NOMO-1 (cell line): ENCODE data around the gene ATF3.

Experiments used
- DNase-seq, 2 experiments: peaks; one replicate each; lab custom pipeline; 2025; ENCODE audit not compliant: unreplicated experiment in 2 of 2; lab: John Stamatoyannopoulos, UW

Gene ATF3

GRCh38 chr1:212607913-212608391 is 609 bp upstream of the ATF3 start:
- no peak for DNase-seq

- peak; percentile 49 to 51 for DNase-seq
Observed at GRCh38 chr1:212608959-212609700, 569 bp downstream of the ATF3 start.

GRCh38 chr1:212609701-212610574 is 1.4 kb downstream of the ATF3 start:
- no peak for DNase-seq

GRCh38 chr1:212610575-212610967 is 2.0 kb downstream of the ATF3 start:
- DNase-seq: no peak

- no peak for DNase-seq
Observed at GRCh38 chr1:212611000-212611948, 2.7 kb downstream of the ATF3 start.

DNA sequence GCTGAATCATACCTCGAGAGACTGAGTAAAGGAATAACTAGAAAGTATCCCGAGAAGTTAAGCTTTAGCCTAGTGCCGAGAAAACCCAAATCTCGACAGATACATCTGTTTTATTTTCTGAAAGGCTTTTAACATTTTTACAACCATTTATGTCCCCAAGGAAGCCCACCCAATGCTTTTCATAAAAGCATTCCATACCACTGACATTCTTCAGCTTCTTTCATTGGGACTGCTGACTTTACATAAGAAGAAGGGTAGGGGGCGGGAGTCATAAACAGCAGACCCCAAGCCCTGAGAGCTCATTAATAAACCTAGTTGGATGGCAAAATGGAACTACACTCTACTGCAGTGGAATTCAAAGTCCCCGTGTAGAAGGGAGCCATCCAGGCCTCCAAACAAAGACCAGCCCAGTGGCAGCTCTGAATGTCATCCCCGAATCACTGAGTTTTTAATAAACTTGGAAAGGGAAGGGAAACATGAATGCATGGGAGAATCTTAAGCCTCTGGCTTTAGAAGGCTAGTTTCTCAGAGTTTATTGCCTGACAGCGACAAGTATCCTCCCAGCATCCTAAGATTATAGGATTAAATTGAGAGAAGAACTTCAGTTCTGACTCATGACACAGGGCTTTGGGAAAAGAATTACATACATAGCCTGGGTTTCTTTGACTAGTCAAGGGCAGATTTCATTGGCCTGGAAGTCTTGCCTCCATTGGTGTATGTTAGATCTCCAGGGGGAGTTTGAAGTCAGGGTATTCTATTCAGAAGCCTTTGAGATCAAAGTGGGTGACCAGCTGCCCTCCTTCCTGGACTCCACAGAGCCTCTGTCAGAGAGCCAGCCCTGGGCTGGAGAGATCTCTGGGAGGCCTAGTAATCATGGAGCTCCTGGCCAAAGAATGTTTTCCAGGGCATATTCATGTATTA is 3.7 kb downstream of the ATF3 start:
- DNase-seq: no peak

GRCh38 chr1:212613440-212614335 is 5.1 kb downstream of the ATF3 start:
- no peak for DNase-seq

- DNase-seq: peak in 1 of 2 experiments; percentile 51
Observed at GRCh38 chr1:212614453-212615200, 6.1 kb downstream of the ATF3 start.

GRCh38 chr1:212615201-212615470 is 6.6 kb downstream of the ATF3 start:
- DNase-seq: no peak

DNA sequence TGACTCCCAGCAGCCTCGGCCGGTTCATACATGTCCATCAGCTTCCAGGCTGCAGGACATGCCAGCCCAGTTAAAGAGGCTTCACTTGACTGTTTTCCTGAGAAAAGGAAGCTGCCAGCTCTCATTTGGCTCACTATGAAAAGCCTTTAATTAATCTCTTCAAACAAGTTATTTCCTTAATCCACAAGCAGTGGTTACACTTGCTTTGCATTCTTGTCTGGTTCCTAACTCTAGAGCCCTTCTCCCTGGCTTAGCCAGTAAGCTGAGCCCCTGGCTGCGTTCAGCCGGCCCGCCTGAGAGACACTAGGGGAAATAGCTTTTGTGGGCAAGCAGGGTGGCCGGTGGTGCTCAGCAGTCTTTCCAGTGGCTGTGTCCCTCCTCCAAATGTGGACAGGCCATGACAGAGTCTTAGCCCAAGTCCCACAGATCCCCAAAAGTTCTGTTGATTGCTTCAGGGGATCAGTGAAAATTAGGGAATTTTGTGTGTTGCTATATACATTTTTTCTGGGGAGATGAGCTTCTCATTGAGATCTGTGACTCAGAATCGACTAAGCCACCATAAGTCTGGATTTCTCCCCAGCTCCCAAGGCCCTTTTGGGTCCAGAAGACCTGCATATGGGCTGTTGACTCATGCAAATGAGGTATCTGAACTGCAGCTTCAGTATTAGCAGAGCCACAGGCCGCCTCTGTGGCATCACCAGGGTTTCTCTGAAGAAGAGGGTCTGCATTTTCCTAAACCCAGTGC is 10.1 kb downstream of the ATF3 start:
- DNase-seq: no peak

DNA sequence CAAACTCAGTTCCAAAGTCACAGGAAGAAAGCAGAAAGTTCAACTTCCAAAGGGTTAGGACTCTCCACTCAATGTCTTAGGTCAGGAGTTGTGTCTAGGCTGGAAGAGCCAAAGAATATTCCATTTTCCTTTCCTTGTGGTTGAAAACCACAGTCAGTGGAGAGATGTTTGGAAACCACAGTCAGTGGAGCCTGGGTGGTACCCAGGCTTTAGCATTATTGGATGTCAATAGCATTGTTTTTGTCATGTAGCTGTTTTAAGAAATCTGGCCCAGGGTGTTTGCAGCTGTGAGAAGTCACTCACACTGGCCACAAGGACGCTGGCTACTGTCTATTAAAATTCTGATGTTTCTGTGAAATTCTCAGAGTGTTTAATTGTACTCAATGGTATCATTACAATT is 11.7 kb downstream of the ATF3 start:
- DNase-seq: no peak

DNA sequence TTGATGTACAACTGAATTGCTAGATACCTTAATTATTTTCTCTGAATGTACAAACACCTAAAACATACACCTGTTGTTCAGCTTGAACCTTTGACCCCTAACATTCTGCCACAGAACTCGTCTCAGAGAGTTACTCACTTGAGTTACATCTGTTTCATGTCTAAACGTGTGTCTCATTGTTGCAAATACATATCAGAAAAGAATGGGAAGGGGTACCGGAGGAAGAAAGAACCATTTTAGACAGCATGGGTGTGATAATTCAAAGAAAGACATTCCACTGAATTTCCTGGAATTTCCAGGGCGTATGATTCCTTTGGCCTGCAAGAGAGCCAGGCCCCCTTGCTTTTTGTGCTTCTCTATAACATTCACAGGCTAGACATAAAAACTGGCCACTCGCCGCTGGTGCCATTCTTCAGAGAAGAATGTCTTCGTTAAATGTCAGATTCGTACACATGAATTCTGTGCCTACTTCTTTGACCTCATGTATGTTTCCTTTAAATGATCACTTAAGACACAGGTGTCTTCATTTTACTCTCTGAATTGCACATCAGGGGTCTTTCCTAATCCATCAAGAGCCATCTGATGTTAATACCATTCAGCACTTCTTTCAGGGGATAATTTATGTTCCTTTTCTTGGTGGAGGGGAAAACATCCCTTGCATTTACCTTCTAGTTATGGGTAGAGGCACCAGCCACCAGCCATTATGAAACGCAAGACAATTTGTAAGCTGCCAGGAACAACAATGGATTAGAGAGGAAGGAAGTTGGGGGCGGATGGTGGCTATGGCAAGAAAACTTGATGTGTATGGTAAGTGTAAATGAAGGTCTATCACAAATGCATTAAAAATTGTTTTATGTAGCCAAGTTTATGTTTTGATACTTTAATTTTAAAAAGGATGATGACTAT is 12.7 kb downstream of the ATF3 start:
- no peak for DNase-seq

DNA sequence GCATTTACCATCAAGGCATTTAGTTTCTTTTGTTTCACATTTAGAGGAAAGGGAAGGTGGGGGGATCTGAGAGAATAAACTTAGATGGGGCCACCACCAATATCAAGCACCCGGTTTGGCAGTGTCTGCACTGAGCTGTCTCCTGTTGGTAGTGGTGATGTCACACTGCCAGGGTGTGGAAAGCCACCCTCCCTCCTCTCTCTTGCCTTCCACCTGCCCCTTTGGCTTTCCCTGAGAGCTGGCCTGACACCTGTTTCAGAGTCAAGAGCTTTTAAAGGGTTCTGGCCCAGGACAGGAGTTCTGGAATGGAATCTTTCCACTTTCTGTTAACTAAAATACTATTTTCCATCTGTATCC is 13.4 kb downstream of the ATF3 start:
- DNase-seq: no peak

DNA sequence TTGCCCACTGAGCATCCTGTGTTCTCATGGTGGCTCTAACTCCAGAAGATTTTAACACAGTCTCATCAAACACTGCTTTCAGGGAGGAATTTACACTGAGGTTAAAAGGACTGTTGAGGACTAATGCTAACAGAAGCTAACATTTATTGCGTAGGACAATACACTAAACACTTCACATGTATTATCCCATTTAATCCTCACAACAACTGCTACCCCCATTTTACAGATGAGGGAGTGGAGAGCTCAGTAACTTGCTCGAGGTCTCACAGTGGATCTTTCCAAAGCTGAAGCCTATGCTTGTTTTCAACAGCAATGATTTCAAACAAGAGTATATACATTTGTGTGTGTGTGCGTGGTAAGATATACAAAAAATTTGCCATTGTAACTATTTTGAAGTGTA is 13.9 kb downstream of the ATF3 start:
- DNase-seq: no peak

- no peak for DNase-seq
Observed at GRCh38 chr1:212622906-212623305, 14.3 kb downstream of the ATF3 start.

- DNase-seq: no peak
Observed at GRCh38 chr1:212623603-212624002, 15.0 kb downstream of the ATF3 start.
